Measurements from ENCODE around the gene UBALD1. TPM values are rescaled to one million over a fixed set of nuclear protein-coding genes. Genes with fewer than 3 reads are reported as not detected.
A peak's percentile ranks its signal among the peaks of the same experiment; 100 is the strongest.

Gene UBALD1
- total RNA-seq, result 22.9 to 36.6 TPM (median 23.6 TPM) in 3 replicates
- long read RNA-seq, transcript UBALD1-201 (3 exons, 1,413 nt), result major isoform, 23 of 33 reads
- long read RNA-seq, partial matches to known transcripts, result 4 of 33 reads
- long read RNA-seq, other reads (novel, unspliced or antisense), result 0 of 33 reads

- H3K4me1 Mint-ChIP-seq (ENCODE audit: low read depth), result peaks cover 38% of the 10 kb centered on the region
- H3K27ac Mint-ChIP-seq (ENCODE audit: unreplicated experiment), result peak within 1 kb of the TSS; percentile 95
- TF ChIP-seq CTCF (IDR thresholded peaks at IDR 0.05), result no peak
- peak within 1 kb of the TSS; percentile 78 for H3K4me3 Mint-ChIP-seq (ENCODE audit: unreplicated experiment)
- no peak for DNase-seq (ENCODE audit: low spot score)
- H3K27me3 Mint-ChIP-seq (ENCODE audit: low read depth), result no peaks in the 10 kb centered on the region
- H3K36me3 Mint-ChIP-seq (ENCODE audit: low read depth), result no peaks in the 10 kb centered on the region
- H3K9me3 Mint-ChIP-seq (ENCODE audit: low read depth), result no peaks in the 10 kb centered on the region
Measured at GRCh38 chr16:4614571-4615383, at the start of gene UBALD1. UBALD1 (minus strand) TSS chr16:4614888; CDS start chr16:4614797, 91 bp downstream.

- Mint-ChIP-seq H3K4me3 (ENCODE audit: unreplicated experiment) (no peak overlapping the region), H3K27me3 (ENCODE audit: low read depth) (no peaks in the 10 kb centered on the region), H3K27ac (ENCODE audit: unreplicated experiment) (no peak overlapping the region), H3K36me3 (ENCODE audit: low read depth) (peaks cover 12% of the 10 kb centered on the region), H3K9me3 (ENCODE audit: low read depth) (no peaks in the 10 kb centered on the region), H3K4me1 (ENCODE audit: low read depth) (peaks cover 18% of the 10 kb centered on the region)
- DNase-seq (ENCODE audit: low spot score), result no peak
- no peak for TF ChIP-seq CTCF (IDR thresholded peaks at IDR 0.05)
Measured at GRCh38 chr16:4663777-4664465, 49.2 kb upstream of the UBALD1 start.

GRCh38 chr16:4663465-4663776 is 48.7 kb upstream of the UBALD1 start:
- DNase-seq (ENCODE audit: low spot score), result no peak
- Mint-ChIP-seq H3K27ac (ENCODE audit: unreplicated experiment) (no peak overlapping the region), H3K27me3 (ENCODE audit: low read depth) (no peaks in the 10 kb centered on the region), H3K4me3 (ENCODE audit: unreplicated experiment) (no peak overlapping the region), H3K9me3 (ENCODE audit: low read depth) (no peaks in the 10 kb centered on the region), H3K36me3 (ENCODE audit: low read depth) (peaks cover 12% of the 10 kb centered on the region), H3K4me1 (ENCODE audit: low read depth) (peaks cover 18% of the 10 kb centered on the region)
- no peak for TF ChIP-seq CTCF (IDR thresholded peaks at IDR 0.05)

- Mint-ChIP-seq H3K9me3 (ENCODE audit: low read depth) (no peaks in the 10 kb centered on the region), H3K27ac (ENCODE audit: unreplicated experiment) (peak overlapping the region; percentile 12), H3K36me3 (ENCODE audit: low read depth) (peaks cover 12% of the 10 kb centered on the region), H3K4me1 (ENCODE audit: low read depth) (peaks cover 18% of the 10 kb centered on the region), H3K27me3 (ENCODE audit: low read depth) (no peaks in the 10 kb centered on the region), H3K4me3 (ENCODE audit: unreplicated experiment) (no peak overlapping the region)
- TF ChIP-seq CTCF (IDR thresholded peaks at IDR 0.05), result no peak
- DNase-seq (ENCODE audit: low spot score), result no peak
Measured at GRCh38 chr16:4661661-4662060, 47.0 kb upstream of the UBALD1 start.

- TF ChIP-seq CTCF (IDR thresholded peaks at IDR 0.05), result no peak
- Mint-ChIP-seq H3K27ac (ENCODE audit: unreplicated experiment) (peak overlapping the region; percentile 52), H3K4me3 (ENCODE audit: unreplicated experiment) (no peak overlapping the region), H3K9me3 (ENCODE audit: low read depth) (no peaks in the 10 kb centered on the region), H3K27me3 (ENCODE audit: low read depth) (no peaks in the 10 kb centered on the region), H3K4me1 (ENCODE audit: low read depth) (peaks cover 18% of the 10 kb centered on the region), H3K36me3 (ENCODE audit: low read depth) (peaks cover 15% of the 10 kb centered on the region)
- no peak for DNase-seq (ENCODE audit: low spot score)
Measured at GRCh38 chr16:4660454-4661007, 45.8 kb upstream of the UBALD1 start.
